ENCODE data around the gene DLL1.

The DLL1 gene

DNA sequence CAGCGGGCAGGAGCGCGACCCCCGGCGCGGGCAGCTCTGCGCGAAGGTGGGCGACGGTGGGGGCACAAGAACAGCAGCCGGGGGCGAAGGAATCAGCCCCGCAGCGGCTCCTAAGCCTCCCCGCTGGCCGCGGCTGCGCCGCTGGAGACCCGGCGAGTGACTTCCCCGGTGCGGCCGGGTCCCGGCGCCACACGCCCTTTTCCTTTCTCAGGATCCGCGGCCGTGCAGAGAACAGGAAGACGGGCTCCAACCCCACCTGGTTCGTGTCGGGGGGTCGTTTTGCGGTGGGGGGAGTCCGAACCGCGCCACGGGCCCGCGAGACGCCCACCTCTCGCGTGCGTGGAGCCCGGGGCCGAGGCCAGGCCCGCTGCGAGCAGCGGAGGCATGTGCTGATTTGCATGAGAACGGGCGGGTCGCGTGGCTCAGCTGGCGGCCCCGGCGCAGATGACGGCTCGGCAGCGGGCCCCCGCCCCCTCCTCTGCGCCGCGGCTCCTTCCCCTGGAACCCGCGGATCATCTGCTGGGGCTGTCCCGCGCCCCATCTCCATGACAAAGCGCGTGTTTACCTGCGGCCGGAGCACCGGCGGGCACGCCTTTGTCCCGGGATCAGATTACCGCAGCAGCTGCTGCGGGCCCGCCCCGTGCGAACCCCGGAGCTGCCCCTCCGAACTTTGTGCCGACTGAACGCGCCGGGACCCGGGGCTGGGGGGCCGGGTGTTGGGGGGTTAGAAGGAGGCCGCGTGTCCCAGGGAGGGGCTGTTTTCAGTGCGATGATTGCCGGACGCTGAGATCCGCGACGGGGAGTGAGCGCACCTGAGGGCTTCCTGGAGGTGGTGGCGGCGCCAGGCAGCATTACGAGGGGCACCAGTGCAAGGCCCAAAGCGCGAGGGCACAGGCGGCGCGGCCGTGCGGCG, 4.9 kb upstream of the DLL1 start:
- DNase-seq (ENCODE audit: low read depth, low spot score) = peak; percentile 59

DNA sequence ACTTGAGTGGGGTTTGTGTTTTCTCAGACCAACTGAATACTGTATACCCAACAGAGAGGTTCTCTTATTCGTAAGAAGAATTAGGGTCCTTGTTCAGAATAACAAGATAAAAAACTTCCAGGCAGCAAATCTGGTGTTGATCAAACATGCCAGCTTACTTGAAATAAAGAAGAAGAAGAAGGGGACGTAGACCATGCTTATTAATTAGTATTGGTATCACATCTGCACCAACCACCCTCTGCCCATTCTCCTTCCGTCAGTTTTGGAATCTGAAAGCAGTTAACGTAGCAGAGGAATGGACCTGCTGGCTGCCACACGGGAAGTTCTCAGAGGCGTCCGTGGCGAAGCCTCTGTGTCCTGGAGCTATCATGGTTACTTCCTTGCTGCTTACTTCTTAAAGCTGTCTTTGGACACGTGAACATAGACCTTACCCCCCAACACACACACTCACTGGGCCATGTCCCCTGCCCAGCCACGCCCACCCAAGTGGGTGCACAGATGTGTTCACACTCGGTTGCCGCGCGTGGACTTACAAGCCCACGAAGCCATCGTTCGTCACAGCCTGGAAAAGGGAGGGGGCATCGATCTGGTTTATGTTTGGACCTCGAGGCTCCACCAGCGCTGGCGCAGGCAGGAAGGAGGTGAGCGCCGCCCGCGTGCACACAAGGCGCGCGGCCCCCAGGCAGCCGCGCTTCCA, 4.1 kb upstream of the DLL1 start:
- peak; percentile 7 for DNase-seq (ENCODE audit: low read depth, low spot score)

GRCh38 chr6:170294298-170294730, 3.4 kb upstream of the DLL1 start:
- peak; percentile 5 for DNase-seq (ENCODE audit: low read depth, low spot score)

DNA sequence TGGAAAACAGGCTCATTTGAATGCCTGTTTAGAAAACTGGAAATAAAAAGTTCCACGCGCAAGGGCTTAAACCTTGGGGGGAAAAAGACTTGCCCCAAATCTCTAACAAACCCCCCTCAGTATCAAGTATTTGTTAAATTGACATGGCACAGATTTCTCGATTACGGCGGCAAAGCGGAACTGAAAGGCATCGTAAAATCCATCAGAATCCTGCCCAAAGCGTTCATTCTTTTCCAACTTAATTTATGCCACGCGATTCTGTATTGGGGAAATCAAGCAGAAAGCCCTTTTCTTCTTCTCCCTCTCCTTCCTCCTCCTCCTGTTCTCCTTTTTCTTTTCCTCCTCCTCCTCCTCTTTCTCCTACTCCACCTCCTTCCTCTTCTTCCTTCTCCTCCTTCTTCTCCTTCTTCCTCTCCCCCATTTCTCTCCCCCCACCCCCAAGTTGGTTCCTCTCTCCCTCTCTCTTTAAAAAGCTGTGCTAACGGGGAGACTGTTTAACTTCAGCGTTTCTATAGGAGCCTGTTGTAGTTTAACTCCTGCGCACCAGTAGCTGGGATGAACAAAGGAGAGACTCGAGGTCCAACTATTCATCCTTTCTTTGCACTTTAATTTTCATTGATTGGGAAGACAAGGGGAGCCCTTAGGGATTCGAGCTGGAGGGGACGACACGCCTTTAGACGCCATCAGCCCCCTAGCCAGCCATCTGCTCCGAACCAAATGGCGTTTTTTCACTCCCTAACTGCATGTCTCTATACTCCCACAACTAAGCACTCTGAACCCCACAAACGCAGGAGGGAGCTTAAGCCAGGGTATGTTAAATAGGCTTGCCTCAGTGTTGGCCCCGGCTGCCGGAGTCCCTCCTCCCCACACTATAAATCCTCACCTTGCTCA, 2.7 kb upstream of the DLL1 start:
- DNase-seq (ENCODE audit: low read depth, low spot score) = no peak

DNA sequence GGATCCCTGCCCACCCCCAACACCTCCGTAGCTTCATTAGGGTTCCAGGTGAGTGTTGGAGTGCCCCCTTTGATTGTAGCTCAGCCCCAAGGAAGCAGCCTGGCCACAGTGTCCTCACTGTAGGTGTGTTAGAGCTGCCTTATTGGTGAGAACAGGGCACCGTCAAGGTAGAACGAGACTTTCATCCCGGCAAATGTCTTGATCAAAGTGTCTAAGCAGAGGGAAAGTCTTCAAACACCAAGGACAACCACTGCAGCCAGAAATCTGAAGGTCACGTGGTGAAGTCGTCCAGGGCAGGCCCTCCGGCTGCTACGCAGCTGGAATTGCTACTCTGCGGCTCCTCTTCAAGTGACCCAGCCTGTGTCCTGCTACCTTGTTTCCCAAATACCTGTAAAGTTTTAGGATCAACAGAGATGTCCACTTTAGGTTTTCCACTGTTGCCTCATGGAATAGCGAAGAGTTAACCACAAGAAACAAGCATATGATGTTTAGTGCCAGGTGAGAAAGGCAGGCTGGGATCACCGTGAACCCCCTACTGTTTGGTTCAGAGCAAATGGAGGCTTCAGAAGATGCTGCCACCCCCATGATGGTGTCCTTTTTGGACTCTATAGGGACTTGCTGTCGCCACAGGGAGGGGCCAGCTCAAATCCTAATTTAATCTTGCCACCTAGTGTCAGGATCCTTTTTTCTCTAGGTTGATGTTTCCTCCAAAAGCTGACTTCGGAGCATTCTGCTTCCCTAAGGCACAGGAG, 1.7 kb upstream of the DLL1 start:
- peak; percentile 29 for DNase-seq (ENCODE audit: low read depth, low spot score)

- no peak for DNase-seq (ENCODE audit: low read depth, low spot score)
These were observed 1.2 kb upstream of the DLL1 start for GRCh38 chr6:170292111-170292406.

GRCh38 chr6:170291271-170292110, 613 bp upstream of the DLL1 start:
- DNase-seq (ENCODE audit: low read depth, low spot score) = peak; percentile 46

- no peak for DNase-seq (ENCODE audit: low read depth, low spot score)
These were observed 955 bp downstream of the DLL1 start for GRCh38 chr6:170289951-170290295.

DNA sequence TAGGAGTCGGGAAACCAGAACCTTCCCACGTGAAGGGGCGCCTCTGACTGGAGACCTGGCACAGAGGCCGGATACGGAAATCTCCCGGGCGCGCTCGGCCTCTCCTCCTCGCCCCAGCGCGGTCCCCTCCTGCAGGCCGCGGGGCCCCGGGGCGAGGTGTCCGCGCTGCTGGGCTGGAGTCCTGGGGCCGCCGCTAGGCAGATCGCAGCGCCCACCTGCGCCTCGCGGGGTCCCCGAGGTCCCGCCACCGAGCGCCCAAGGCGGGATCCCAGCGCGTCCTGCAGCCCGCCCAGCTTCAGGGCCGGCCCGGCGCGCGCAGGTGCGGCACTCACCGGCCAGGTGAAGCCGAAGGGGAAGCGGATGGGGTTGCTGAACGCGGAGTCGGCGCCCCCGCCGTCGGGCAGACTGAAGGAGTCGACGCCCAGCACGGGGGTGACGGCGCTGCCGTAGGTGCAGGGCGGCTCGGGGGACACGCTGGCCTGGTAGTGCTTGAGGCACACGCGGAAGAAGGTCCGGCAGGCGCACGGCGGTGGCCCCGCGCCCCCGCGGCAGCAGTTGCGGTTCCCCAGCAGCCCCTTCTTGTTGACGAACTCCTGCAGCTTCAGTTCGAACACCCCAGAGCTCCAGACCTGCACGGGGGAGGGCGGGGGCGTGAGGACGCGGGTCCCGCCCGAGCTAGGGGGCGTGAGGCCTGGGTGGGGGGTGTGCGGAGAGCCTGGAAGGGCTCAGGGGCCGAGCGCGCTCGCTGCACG, 1.5 kb downstream of the DLL1 start:
- peak; percentile 28 for DNase-seq (ENCODE audit: low read depth, low spot score)

- DNase-seq (ENCODE audit: low read depth, low spot score) = no peak
These were observed 2.1 kb downstream of the DLL1 start for GRCh38 chr6:170288852-170289179.

GRCh38 chr6:170288091-170288631, 2.7 kb downstream of the DLL1 start:
- DNase-seq (ENCODE audit: low read depth, low spot score) = no peak

DNA sequence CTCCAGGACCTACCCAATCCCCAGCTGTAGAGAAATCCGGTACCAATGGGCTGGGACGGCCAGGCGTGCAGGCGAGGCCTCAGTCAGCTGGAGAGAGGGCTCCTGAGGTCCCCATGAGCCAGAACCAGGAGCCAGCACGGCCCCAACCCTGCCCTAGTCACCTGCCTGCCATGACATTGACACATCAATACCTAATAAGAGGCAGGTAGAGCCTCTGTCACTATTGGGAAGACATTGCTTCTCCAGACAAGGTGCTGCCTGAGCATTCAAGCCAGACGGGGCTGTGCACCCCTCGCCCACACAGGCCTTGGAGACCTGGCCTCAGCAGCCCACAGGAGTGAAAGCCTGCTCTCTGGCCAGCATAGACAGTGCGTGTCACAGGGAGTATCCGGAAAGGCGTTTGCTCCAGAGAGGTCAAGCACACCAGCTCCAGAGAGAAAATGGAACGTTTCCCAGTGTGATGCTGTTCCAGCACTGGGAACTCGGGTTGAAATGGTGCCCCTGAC, 3.5 kb downstream of the DLL1 start:
- no peak for DNase-seq (ENCODE audit: low read depth, low spot score)

DNA sequence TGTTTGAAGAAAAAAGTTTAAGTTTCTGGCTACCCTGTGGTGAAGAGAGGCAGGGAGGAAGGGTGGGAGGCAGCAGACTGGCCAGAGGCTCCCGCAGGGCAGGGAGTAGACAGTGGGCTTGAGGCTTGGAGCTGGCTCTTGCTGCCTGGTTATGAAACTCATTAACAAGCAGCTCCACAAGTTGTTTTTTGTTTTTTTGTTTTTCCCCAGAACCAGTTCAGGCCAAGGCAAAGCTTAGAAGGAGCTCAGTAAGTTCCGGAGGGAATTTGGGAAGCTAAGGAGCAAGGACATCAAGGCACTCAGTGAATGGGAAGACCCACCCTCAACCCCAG, 4.0 kb downstream of the DLL1 start:
- no peak for DNase-seq (ENCODE audit: low read depth, low spot score)

- DNase-seq (ENCODE audit: low read depth, low spot score) = peak; percentile 37
These were observed 4.5 kb downstream of the DLL1 start for GRCh38 chr6:170286246-170286933.

- DNase-seq (ENCODE audit: low read depth, low spot score) = no peak
These were observed 5.4 kb downstream of the DLL1 start for GRCh38 chr6:170285482-170285881.

- DNase-seq (ENCODE audit: low read depth, low spot score) = no peak
These were observed 5.9 kb downstream of the DLL1 start for GRCh38 chr6:170284866-170285469.

GRCh38 chr6:170284126-170284773, 6.6 kb downstream of the DLL1 start:
- DNase-seq (ENCODE audit: low read depth, low spot score) = no peak
